GM23338 (cell line): Measurements from ENCODE around the gene SLC6A19.

ENCODE experiments used
- EZH2 ChIP-seq: fragments of 200-600 bp; sonication (generic); IDR thresholded peaks from one replicate; pipeline ENCODE4 v1.8.0; 2017; ENCODE audit warnings: antibody characterized with exemption, mild to moderate bottlenecking, low read depth; ENCODE audit not compliant: unreplicated experiment
- EZH2phosphoT487 ChIP-seq: fragments of 200-600 bp; sonication (generic); IDR thresholded peaks from one replicate; pipeline ENCODE4 v1.8.1; 2018; ENCODE audit warnings: antibody characterized with exemption; ENCODE audit not compliant: unreplicated experiment
- TF ChIP-seq, protein P1 (sequence below), 2 experiments: fragments of 200-600 bp in 1 of 2; sonication (generic) in 1 of 2; conservative IDR thresholded peaks; 2 replicates each; pipeline versions ENCODE4 v1.5.1 to v1.6.1; 2016 to 2017; ENCODE audit warnings: antibody characterized with exemption in 2 of 2, low read depth in 2 of 2, mild to moderate bottlenecking in 2 of 2, moderate library complexity in 1 of 2

DNA sequence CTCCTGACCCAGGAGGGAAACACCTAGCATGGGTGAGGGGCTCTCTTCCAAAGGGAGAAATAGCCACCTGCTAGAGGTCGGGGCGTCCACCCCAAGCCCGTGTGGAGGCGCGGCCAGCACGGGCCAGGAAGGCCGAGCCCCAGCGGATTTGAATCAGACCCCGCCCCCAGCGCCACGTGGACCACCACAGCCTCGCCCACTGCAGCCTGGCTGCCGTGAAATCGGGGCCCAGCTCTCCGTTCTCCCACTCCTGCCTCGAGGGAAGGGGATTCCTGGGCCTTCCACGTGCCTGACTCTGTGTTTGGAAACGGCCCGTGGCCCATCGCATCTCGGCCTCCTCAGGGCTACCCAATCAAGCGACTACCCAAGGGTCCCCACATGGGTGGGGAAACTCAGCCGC lies 55.4 kb downstream of the SLC6A19 start:
- TF ChIP-seq, protein P1, sequence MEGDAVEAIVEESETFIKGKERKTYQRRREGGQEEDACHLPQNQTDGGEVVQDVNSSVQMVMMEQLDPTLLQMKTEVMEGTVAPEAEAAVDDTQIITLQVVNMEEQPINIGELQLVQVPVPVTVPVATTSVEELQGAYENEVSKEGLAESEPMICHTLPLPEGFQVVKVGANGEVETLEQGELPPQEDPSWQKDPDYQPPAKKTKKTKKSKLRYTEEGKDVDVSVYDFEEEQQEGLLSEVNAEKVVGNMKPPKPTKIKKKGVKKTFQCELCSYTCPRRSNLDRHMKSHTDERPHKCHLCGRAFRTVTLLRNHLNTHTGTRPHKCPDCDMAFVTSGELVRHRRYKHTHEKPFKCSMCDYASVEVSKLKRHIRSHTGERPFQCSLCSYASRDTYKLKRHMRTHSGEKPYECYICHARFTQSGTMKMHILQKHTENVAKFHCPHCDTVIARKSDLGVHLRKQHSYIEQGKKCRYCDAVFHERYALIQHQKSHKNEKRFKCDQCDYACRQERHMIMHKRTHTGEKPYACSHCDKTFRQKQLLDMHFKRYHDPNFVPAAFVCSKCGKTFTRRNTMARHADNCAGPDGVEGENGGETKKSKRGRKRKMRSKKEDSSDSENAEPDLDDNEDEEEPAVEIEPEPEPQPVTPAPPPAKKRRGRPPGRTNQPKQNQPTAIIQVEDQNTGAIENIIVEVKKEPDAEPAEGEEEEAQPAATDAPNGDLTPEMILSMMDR (conservative IDR thresholded peaks at IDR 0.05; ENCODE audit: low read depth in 2 of 2), result no peak
- TF ChIP-seq EZH2 (no peak), EZH2phosphoT487 (no peak)
